Cardiac fibroblast (primary cell): ENCODE data around the gene ENGASE.

ENCODE experiments used
- DNase-seq, 2 donors: peaks; one replicate each; pipeline versions ENCODE4 v3.0.0 to v3.0.0-alpha.2; 2010; ENCODE audit warnings: low read depth in 2 of 2
- H3K4me3 ChIP-seq, 2 donors: replicated peaks in 1 of 2; 1 replicate in 1 of 2; 2 replicates in 1 of 2; pipeline ENCODE4 v1.5.1; 2011; ENCODE audit warnings: low read depth in 2 of 2, low read length in 2 of 2, mild to moderate bottlenecking in 2 of 2, moderate library complexity in 1 of 2
- TF ChIP-seq, protein P1 (sequence below): IDR thresholded peaks from one replicate; pipeline ENCODE4 v1.5.1; 2011; ENCODE audit warnings: low read depth, mild to moderate bottlenecking, low read length, inconsistent platforms

ENGASE gene

GRCh38 chr17:79102214-79102613, 27.6 kb downstream of the ENGASE start:
- TF ChIP-seq, protein P1, sequence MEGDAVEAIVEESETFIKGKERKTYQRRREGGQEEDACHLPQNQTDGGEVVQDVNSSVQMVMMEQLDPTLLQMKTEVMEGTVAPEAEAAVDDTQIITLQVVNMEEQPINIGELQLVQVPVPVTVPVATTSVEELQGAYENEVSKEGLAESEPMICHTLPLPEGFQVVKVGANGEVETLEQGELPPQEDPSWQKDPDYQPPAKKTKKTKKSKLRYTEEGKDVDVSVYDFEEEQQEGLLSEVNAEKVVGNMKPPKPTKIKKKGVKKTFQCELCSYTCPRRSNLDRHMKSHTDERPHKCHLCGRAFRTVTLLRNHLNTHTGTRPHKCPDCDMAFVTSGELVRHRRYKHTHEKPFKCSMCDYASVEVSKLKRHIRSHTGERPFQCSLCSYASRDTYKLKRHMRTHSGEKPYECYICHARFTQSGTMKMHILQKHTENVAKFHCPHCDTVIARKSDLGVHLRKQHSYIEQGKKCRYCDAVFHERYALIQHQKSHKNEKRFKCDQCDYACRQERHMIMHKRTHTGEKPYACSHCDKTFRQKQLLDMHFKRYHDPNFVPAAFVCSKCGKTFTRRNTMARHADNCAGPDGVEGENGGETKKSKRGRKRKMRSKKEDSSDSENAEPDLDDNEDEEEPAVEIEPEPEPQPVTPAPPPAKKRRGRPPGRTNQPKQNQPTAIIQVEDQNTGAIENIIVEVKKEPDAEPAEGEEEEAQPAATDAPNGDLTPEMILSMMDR, result no peak
- DNase-seq, result no peak
- H3K4me3 ChIP-seq, result no peak overlapping the region

- no peak for DNase-seq
- TF ChIP-seq, protein P1, result no peak
- no peak overlapping the region for H3K4me3 ChIP-seq
Measured at GRCh38 chr17:79104898-79105600, 30.4 kb downstream of the ENGASE start.

DNA sequence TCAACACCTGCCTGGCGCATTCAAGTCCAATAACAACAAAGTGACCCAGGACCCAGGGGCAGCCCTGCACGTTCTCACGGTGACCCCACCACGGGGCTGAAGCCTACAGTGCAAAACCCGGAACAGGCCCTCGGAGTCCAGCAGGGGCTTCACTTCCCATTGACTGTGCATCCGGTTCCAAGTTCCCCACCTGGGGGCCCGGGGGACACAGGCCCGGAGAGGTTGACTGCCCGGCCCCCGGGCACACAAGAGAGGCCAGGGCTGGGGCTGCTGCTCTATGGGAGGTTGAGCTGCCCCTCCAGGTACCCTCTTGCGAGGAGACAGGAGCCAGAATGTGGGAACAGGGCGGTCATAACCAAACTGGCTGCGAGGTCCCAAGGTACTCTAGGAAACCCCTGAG, 31.3 kb downstream of the ENGASE start:
- DNase-seq, result no peak
- no peak overlapping the region for H3K4me3 ChIP-seq
- TF ChIP-seq, protein P1, result no peak

GRCh38 chr17:79106958-79107357, 32.3 kb downstream of the ENGASE start:
- DNase-seq, result no peak
- H3K4me3 ChIP-seq, result no peak overlapping the region
- TF ChIP-seq, protein P1, result no peak

- no peak for DNase-seq
- TF ChIP-seq, protein P1, result no peak
- H3K4me3 ChIP-seq, result no peak overlapping the region
Measured at GRCh38 chr17:79107499-79108231, 33.0 kb downstream of the ENGASE start.

GRCh38 chr17:79108232-79108850, 33.7 kb downstream of the ENGASE start:
- TF ChIP-seq, protein P1, result no peak
- no peak overlapping the region for H3K4me3 ChIP-seq
- no peak for DNase-seq
